Hippocampal formation (tissue), 2 donors: Measurements from ENCODE around the gene RABL6.
"Not testable (repeated sequence)": the region's sequence is repeated elsewhere in the genome, so short reads cannot be mapped to it uniquely, and the experiment has no call there.

Source experiments
- DNase-seq, 2 donors: peaks; one replicate each; lab custom pipeline; 2025; lab: John Stamatoyannopoulos, UW

Gene RABL6

DNA sequence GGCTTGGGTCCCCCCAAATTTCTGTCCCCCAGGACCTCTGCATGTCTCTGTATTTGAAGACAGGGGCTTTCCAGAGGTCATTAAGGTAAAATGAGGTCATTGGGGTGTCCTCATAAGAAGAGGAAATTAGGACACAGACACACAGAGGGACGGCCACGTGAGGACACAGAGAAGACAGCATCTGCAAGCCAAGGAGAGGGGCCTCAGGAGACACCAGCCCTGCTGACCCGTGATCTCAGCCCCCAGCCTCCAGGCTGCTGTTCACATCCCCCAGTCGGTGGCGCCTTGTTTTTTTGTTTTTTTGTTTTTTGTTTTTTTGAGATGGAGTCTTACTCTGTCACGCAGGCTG is 12.8 kb upstream of the RABL6 start:
- no peak for DNase-seq

DNA sequence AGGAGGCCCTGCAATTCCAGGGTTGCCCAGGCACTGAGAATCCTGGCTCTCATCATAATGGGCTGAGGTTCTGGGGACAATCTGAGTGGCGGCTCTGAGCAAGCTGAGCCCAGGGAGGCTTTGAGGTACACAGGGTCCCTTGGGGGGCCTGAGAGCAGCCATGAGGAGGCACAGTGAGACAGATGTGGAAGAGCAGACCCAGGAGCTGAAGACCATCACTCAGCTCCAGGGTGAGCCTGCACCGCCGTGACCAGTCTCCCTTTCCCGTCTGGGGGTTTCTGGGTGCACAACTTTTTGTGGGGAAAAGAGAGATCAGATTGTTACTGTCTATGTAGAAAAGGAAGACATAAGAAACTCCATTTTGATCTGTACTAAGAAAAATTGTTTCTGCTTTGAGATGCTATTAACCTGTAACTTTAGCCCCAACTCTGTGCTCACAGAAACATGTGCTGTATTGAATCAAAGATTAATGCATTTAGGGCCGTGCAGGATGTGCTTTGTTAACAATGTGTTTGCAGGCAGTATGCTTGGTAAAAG is 11.4 kb upstream of the RABL6 start, which contains the start of gene CCDC183:
Gene CCDC183, plus strand, starts transcription at position 101 of the 537 bp plus-strand sequence. Its CDS starts 60 bp downstream, at position 161.
- no peak for DNase-seq

DNA sequence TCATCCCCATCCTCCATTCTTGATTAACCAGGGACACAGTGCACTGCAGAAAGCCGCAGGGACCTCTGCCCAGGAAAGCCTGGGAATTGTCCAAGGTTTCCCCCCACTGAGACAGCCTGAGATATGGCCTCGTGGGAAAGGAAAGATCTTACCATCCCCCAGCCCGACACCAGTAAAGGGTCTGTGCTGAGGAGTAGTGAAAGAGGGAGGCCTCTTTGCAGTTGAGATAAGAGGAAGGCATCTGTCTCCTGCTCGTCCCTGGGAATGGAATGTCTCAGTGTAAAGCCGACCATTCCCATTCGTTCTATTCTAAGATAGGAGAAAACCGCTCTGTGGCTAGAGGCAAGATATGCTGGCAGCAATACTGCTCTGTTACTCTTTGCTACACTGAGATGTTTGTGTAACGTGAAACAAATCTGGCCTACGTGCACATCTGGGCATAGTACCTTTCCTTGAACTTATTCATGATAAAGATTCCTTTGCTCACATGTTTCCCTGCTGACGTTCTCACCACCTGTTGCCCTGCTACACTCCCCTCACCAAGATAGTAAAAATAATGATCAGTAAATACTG is 10.9 kb upstream of the RABL6 start:
- DNase-seq, result not testable (repeated sequence)

DNA sequence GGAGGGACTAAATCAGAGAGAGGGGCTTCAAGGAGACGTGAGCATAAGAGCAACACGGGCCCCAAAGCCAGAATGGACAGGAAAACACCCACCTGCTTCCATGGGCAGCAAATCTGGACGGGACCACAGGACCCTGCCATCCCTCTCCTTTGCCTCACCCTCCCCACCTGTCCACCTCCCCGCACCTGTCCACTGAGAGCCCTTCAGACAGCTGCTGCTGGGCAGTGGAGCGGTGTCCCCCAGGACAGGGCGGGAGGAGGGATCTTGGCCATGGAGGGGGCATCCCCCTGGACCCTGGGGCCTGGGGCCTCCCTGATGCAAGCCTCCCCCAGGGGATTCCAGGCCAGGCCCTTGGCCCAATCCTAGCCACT is 9.1 kb upstream of the RABL6 start:
- no peak for DNase-seq

DNA sequence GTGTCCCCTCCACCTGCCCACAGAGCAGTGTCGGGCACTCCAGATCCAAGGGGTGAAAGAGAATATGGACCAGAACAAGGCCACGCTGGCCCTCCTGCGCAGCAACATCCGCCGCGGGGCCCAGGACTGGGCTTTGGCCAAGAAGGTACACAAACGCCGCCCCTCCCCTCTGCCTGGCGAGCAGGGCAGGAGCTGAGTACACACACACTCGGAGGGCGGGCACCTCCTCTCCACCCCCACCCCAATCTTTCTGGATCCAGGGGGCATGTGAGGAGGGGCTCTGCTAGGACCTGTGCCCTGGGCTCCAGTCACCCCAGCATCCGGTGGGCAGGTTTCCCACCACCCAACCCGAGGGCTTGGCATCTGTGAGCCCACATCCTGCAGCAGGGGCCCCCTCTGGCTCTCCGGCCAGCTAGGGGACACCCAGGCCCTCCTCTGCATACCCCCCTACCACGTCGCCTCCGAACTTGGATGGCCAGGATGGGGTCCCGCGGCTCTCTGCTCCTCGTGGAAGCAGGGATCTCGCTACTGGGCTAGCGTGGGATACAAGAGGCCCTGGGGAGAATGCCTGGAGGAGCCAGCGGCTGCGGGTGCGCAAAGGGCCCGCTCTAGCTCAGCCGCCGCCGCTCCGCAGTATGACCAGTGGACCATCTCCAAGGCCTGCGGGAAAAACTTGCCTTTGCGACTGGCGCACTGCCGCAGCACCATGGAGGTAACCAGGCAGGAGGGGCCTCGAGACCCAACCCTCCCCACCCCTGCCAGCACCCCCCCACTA is 8.5 kb upstream of the RABL6 start:
- DNase-seq, result no peak

DNA sequence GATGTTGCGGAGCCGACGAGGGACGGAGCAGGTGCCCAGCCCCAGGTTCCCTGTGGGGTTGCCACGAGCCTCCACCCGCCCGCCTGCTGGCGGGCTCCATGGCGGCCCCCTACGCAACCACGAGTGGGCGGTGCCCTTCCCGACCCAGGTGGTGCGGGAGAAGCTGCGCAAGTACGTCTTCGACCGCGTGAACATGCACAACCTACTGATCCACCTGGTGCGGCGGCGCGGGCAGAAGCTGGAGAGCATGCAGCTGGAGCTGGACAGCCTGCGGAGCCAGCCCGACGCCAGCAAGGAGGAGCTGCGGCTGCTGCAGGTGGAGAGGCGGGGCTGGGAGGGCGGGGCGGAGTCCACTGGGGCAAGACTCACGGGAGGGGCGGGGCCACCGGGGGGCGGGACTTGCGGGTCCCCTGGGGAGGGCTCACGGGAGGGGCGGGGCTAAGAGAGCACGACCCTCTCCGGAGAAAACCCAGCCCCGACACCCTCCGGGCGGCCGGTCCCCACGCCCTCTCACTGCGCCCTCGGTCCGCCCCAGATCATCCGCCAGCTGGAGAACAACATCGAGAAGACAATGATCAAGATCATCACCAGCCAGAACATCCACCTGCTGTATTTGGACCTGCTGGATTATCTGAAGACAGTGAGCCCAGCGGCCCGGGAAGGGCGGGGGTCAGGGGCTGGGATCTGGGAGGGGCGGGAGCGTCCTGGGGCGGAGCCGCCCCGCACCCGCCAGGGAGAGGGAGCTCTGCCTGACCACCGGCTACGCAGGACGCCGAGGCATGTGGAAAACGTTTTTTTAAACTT is 7.7 kb upstream of the RABL6 start:
- peak in 1 of 2 donors; percentile 45 for DNase-seq

DNA sequence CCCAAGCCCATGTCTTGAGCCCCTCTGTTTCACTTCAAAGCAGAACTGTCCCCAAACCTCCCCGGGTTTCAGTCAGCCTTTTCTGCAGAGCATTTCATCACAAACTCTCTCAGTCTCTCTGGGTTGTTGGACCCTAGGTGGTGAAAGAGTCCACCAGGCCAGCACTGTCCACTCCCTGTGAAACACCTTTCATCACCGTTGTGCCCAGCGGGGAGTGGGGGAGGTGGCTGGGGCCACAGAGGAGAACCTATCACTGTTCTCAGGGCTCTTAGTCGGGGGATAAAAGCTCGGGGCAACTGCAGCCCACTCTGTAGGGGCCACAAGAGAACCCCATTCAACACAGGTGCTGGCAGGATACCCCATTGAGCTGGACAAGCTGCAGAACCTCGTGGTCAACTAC is 5.4 kb upstream of the RABL6 start:
- DNase-seq, result no peak

DNA sequence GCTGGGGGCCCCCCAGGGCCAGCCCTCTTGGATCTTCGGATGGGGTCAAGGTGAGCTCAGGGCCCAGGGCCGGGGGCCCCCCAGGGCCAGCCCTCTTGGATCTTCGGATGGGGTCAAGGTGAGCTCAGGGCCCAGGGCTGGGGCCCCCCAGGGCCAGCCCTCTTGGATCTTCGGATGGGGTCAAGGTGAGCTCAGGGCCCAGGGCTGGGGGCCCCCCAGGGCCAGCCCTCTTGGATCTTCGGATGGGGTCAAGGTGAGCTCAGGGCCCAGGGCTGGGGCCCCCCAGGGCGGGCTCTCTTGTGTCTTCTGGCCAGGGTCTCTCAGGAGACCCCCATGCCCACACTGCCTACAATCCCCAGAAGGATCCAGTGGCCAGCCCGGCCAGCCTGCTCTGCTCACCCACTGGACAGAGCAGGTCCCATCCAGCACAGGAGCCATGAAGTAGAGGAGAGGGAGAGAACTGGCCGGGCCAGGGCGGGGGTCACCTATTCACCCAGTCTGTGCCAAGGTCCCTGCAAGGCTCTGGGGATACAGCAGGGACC is 4.7 kb upstream of the RABL6 start:
- DNase-seq, result not testable (repeated sequence)

DNA sequence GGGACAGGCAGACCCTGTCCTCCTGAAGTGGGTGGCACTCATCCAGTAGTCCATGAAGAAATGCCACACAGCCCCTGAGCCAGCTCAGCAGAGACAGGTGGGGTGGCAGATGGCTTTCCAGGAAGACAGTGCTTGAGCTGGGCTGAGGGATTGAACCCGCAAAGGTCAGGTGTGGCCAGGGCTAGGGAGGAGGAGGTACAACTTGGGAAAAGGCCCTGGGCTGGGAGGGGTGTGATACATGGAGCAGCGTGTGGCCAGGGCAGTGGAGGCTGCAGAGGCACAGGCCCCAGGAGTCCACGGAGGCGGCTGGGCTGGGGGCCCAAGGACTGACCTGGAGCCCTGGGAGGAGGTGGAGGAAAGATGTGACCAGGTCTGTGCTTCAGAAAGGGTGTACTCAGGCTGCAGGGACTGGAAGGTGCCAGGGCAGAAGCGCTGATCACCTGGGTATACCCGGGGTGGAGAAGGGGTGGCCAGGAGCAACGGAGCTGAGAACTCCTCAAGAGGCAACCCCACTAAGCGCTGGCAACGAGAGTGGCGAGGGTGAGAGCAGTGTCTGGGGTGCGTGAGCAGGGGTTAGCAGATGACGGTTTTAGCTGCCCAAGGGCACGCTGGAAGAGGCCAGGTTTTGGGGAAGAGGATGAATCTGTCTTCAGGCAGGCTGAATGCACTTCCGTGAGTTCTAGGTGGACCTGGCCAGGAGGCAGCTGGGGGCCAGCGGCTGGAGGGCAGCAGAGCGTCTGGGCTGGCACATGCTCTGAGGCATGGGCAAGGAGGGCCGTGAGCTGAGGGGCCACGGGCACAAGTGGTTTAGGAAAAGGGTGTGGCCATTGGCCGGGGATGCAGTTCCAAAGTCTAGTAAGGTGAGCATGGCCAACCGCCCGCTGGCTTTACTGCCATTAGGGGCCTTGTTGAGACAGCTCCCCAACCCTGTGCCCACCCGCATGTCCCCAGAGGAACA is 3.9 kb upstream of the RABL6 start:
- DNase-seq, result no peak

DNA sequence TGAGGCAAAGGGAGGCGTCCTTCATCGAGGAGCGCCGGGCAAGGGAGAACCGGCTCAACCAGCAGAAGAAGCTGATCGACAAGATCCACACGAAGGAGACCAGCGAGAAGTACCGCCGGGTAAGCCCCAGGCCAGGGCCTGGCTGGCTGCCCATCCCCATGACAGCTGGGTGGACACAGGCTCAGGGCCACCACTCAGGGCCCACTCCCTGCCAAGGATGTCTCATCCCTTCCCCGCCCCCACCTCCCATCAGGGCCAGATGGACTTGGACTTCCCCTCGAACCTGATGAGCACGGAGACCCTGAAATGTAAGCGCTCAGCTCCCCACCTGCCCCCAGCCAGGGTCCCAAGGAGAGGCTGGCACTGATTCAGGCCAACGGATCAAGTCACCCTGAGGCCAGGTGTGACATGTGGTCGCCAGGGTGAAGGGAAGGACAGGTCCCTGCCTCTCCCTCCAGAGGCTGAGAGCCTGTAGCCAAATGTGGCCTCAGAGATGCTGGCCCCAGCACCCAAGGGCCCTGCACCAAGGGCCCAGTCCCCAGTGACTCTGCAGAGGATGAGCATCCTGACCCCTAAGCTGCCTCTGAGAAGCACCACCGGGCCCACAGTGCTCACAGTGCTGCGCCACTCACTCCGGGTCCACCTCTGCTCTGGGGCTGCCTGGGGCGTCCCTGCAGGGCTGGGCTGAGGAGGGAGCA is 3.1 kb upstream of the RABL6 start:
- DNase-seq, result no peak

DNA sequence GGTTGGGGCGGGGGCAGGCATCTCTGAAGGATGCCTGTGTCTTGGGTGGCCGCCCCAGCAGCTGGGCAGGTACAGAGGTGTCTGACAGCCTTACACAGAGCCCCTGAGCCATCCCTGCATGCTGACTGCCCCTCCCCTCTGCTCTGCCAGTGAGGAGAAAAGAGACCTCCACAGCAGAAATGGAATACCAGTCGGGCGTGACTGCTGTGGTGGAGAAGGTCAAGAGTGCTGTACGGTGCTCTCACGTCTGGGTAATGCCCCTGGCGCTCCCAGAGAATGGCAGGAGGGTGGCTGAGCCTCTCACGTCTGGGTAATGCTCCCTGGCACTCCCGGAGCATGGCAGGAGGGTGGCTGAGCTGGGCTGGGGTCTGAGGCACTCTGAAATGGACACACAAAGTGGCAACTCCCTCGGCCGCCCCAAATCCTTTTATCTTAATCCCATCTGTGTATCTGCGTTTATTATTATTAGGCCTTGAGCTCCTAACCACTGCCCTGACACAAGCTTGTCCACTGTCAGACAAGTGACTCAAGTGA is 2.5 kb upstream of the RABL6 start:
- DNase-seq, result no peak

DNA sequence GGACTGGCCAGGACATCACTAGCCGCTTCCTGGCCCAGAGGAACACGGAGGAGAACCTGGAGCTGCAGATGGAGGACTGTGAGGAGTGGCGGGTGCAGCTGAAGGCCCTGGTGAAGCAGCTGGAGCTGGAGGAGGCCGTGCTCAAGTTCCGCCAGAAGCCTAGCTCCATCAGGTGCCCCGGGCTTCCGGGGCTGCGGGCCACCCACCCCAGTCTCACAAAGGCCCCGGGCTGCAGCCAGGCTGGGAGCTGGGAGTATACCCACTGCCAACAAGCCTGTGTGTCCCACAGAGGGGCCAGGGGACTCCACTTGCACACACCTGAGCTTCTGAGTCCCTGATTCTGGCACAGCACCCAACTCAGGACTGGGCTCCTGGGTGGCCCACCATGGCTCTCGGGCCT is 1.7 kb upstream of the RABL6 start:
- DNase-seq, result no peak

DNA sequence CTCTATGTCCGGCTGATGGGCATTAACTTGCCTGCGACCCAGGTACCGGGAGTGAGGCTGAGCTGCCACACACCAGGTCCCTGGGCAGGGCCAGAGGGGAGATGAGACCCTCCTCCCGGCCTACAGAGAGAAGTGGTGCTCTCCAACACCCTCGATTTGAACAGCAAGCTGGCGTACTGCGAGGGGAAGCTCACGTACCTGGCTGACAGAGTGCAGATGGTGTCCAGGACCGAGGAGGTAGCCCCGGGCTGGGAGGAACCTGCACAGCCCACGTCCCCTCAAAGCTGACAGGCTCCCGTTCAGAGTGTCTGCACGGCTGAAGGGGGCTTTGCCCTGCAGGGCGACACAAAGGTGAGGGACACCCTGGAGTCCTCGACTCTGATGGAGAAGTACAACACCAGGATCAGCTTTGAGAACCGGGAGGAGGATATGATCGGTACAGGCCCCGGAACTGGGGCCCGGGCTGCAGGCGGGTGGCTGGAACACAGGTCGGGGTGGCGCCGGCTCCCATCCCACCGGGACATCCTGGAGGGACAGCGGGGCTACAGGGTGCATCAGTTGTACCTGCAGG is 1.0 kb upstream of the RABL6 start:
- DNase-seq, result no peak

DNA sequence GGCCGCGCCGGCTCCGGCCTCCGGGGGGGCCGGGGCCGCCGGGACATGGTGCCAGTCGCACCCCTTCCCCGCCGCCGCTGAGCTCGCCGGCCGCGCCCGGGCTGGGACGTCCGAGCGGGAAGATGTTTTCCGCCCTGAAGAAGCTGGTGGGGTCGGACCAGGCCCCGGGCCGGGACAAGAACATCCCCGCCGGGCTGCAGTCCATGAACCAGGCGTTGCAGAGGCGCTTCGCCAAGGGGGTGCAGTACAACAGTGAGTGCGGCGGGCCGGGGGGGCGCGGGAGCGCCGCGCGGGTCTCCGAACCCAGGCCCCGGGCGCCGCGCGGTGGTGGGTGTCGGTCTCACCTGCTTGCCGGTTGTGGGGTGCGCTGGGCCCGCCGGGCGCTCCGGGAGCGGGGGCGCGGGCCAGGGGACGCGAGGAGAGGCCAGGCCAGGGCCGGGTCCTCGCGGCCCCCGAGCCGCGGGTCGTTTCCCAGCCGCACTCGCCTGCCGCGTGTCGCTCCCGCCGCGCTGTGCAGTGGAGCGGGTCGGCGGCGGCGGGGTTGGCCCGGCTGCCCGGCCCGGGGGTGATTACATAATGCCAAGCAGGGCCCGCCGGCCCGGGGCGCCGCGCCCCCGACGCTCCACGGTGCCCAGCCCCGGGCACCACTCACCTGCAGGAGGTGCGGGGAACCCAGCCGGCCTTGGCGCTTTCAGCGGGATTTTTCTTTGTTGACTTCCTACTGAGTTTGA is 492 bp downstream of the RABL6 start:
- DNase-seq, result peak in 1 of 2 donors; percentile 53

DNA sequence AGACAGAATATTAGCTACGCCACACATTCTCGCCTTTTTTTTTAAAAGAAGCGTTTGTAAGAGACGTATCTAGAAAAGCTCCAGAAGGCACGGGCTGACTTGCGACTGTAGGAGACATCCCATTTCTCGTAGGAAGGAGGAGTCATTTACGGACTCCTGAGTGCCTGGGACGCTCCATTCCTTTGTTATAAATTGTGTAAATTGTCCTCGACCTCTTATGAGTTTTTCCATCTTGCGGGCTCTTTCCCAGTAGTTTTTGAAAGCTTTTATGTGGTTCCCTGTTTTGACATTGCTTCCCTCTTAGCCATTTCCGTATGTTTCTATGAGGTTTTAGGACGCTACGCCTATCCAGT is 1.0 kb downstream of the RABL6 start:
- DNase-seq, result no peak

DNA sequence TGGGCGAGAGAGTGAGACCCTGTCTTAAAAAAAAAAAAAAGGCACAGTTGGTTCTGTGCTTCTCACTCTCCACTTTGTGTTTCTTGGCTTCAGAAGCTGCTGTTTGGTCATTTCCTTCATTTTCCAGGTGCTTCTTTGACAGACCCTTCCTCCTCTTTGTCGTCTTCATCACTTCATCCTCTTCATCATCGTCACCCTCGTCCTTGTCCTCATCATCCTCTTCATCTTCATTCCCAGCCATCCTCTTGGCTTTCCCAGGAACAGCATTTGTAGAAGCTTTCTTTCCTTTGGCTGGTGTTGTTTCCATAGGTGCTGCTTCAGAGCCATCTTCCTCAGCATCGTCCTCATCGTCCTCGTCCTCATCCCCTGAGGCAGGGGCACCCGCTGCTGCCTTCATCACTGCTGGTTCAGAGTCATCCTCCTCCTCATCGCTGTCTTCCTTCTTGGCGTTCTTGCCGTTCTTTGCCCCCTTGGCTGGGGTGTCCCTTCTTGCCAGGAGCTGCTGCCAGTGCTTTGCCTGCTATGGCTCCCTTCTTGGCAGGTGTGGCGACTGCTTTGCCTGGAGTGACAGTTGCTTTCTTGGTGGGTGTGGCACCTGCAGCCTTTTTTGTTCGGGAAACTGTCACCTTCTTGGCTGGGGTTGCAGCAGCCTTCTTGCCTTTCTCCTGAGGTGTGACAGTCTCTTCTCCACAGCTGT is 7.1 kb downstream of the RABL6 start:
- no peak for DNase-seq

DNA sequence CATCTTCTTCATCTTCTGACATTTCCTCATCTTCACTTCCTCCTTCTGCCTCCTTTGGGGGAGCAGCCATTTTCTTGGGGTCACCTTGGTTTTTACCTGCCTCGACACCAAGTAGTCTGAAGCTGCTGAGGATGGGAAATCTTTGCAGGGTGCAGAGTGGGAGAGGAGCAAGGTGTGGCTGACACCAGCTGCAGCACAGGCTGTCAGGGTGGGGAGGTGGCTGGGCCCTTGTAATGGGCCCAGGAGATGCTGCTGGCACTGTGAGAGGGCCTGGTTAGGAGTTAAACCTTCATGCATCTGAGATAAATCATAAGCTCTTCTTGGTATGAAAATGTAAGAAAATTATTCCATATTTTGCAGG is 7.7 kb downstream of the RABL6 start:
- no peak for DNase-seq

DNA sequence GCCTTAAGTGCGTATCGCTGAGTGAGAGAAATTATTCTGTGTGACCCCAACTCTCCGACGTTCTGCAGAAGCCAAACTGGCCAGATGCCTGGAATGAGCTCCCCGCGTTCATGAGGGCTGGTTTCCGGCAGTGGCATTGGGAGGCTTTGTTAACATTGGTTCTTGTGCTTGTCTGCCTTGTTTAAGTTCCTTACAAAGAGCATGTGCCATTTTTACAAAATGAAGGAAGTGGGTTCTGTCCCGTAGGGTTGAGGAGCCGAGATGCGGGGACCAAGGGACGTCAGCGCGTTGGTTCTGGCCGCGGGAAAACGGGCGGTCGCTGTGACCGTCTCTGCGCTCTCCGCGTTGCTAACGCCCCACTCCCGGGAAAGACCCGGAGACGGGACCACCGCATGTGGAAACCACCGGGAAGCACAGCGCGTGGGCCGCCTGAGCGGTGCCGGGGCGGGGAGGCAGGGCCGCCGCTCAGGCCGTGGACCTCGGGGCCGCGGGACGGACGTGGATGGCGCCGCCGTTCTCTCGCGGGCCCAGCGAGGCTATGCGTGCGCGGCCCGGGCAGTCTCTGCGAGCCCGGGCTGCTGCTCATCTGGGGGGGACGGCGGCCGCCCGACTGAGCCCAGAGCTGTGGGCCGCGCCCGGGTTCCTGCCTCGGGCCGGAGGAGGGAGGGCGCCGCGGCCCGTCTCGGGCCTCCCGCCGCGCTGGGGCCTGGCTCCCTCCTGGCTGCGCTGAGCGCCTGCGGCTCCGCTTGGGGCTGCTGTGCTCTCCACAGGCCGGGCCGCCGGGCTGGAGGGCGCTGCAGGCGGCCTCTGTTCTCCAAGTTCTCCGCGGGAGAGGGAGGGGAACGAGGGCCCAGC is 13.4 kb downstream of the RABL6 start:
- DNase-seq, result no peak
